GM21390 (cell line): ENCODE measurements around the gene STARD6.
"Not testable (repeated sequence)": the region's sequence is repeated elsewhere in the genome, so short reads cannot be mapped to it uniquely, and the experiment has no call there.

Experiments
- ATAC-seq: cut with Tn5 transposase; IDR thresholded peaks from one replicate; pipeline ENCODE4 v1.9.1; 2021; ENCODE audit not compliant: unreplicated experiment

STARD6 gene

GRCh38 chr18:54338230-54338629 is 19.4 kb downstream of the STARD6 start:
- ATAC-seq, result no peak

- ATAC-seq, result no peak
These were observed 22.0 kb downstream of the STARD6 start for GRCh38 chr18:54335638-54336173.

DNA sequence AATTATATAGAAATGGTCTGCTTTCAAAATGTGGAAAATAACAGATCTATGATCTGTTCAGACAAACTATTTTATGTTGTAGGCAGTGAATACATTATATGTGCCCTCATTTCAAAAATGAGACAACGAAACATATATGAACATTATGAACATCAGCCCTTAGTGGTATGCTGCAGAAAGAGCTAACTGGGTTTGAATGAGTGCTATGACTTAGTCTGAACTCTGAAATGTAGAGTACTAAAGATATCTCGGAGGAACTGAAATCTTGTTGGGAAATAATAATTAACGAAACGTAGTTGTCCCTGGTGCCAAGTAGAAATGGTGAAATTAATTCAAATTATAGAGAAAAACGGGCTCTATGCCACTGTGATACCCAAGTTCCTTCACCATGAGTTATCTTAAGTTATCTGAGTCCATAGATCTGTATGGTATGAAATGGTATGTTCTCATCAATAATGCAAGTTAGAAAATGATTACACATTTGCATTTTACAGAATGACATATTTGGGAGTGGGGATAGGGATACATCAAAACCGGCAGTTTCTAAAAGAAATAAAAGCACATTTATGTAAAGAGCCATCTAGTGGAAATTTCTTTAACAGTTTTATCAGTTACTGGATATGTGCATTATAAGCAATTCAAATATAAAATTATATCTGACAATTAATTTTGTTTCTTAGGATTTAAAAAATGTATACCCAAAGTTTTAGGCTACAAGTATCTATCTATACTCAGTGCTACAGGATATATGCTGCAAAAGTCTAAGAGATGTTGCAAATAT is 26.7 kb downstream of the STARD6 start:
- ATAC-seq, result no peak

DNA sequence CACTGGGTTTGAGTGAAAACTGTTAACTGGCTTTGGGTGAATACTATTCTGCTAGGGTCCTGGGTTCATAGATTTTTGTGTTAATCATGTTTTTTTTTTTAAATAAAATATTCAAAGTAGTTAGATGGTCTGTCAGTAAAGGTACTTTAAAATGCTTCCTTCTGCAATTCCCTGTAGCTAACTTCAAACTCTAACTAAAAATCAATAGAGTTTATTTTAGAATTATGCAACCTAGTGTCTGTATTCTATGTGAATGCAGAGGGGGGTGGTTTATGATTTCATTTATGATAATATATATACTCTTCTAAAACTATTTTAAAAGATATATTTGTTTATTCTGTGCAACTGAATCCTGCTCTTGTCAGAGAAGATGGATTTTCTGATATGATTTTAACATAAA is 27.9 kb downstream of the STARD6 start:
- ATAC-seq, result no peak

- no peak for ATAC-seq
These were observed 29.8 kb downstream of the STARD6 start for GRCh38 chr18:54327818-54328217.

DNA sequence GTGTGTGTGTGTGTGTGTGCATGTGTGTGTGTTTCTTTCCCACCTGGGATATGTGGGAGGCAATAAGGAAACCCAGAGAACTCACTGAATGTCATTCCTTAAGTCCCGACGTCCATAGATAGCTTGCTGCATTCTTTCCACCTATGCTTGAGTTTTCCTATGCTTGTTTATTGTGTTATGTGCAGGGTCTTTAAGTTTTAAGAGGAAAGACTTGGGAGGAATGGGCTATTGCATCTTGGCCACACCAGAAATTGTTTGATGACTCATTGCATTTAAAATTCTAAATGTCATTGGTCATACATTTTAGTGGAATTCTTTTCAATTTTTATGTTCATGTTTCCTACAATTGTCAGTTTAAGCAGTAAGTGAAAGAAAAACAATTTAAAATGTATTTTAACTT is 33.7 kb downstream of the STARD6 start:
- no peak for ATAC-seq

DNA sequence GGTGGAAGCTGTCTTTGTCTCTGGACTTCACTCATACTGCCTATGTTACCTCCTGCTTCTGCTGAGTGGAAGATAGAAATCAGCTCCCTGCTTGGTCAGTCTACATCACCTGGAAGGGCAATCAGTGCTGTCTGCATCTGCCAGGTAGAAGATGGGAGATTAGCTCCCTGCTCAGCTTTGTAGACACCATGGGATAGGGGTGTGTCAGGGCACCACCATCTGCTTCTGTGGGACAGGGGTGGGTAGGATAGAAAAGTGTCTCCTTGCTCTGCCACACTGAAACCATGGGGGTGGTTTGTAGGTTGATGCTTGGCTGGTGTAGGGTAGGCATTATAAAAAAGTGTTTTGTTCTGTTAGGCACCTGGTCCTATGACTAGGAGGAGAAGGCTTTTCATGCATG is 34.1 kb downstream of the STARD6 start:
- ATAC-seq, result no peak

DNA sequence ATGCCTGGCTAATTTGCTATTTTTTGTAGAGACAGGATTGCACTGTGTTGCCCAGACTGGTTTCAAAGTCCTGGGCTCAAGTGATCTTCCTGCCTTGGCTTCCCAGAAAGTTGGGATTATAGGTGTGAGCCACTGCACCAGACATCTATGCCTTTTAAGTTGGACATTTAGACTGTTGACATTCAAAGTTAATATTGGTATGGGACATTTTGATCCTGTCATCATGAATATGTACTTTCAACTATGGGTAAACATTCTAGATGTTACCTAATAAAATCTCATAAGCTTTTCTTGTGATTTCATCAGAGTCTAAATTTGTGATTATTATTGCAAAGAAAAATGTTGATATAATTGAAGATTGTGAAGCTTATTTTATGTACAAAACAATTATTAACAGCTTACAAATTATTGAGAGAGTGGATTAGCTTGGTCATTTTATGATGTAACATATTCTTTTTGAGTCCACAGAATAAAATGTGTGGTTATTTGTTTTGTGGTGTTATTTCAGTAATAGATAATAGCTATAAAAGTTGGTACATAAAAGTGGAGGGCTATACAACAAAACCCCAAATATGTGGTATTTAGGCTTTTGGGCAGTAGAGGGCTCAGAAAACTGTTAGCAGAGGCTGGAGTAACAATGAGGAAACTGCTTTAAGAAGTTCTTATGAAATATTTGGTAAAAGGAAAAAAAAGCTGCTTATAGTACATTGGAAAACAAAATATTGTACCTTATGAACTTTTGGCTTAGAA is 41.4 kb downstream of the STARD6 start:
- ATAC-seq, result no peak

- ATAC-seq, result not testable (repeated sequence)
These were observed 48.1 kb downstream of the STARD6 start for GRCh38 chr18:54309564-54309963.

- ATAC-seq, result no peak
These were observed 54.2 kb downstream of the STARD6 start for GRCh38 chr18:54303408-54303807.

GRCh38 chr18:54298991-54299390 is 58.7 kb downstream of the STARD6 start:
- not testable (repeated sequence) for ATAC-seq

GRCh38 chr18:54296062-54296461 is 61.6 kb downstream of the STARD6 start:
- ATAC-seq, result no peak

- no peak for ATAC-seq
These were observed 63.4 kb downstream of the STARD6 start for GRCh38 chr18:54294274-54294673.

DNA sequence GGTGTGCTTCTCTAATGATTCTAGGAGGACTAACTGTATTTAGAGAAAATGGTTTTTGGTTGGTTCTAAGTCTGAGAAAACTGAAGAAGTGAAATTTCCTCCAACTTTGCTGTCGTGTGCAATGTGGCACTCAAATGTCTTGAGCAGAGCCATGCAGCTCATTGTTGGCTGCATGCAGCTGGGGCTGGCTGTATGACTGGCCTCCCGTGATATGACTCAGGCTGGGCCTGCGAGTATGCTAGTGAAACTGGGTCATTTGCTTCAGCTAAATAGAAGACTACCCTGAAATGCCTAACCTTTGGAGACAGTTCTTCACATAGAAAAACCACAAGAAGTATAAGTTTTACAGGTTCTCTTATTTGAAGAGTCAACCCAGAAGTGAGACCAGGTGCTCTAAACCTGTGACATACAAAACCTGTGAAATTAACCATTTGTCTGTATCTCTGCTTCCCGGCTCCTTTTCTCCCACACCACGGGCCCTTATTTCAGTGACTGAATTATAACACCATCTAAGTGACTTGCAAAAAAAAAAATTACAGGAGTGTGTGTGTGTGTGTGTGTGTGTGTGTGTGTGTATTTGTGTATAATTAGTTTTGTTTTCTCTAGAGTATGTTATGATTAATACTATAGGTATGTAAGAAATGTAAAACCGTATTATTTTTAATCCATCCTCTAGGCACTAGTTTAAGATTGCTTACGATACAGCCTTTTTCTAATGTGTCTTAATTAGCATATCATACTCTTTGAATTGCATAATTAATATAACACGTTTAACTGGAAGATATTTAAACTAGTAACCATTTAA is 72.5 kb downstream of the STARD6 start:
- peak; percentile 100 for ATAC-seq

- ATAC-seq, result peak; percentile 29
These were observed 73.1 kb downstream of the STARD6 start for GRCh38 chr18:54284535-54284934.

- ATAC-seq, result no peak
These were observed 77.5 kb downstream of the STARD6 start for GRCh38 chr18:54280220-54280569.

DNA sequence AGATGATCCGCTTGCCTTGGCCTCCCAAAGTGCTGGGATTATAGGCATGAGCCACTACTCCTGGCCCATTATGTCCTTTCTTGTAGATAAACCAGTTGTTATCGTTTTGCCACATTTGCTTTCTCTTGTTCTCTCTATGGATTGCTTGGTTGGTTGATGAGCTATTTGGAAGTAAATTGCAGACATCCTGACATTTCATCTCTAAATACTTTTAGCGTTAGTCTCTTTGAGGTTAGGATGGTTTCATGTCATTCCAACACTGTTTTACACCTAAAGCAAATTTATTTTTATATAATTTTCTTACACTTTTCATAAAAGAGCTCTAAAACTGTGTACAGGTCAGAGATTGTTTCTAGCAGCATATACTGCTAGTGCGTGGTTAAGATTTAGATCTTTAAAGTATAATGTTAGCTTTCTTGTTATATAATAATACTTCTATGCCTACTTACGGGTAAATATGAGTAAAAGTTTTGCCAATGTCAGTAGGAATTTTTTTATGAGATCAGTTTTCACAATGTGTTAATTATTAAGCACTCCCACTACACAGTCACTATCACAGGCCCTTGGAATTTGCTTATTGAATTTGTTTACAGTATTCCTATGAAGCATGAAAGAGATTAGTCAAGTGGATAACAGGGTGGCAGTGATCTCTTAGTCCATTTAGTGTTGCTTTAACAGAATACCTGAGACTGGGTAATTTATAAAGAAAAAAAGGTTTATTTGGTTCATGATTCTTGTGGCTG is 78.0 kb downstream of the STARD6 start:
- ATAC-seq, result no peak

DNA sequence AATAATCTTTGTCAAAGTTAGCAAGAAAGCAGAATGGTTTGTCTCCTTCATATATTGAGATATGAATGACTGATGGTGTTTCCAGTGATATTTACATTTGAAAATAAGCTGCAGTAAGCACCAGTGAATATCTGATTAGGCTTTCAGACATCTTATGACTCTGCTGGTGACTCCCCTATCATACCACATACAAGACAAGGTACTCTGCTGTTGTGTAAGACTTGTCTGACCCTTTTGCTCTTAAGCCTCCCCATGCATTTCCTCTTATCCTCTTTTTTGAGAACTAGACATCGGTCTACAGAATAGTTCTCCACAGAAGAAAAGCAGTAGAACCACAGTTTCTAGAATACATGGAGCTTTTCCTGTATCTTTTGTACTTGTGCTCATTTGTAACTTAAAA is 79.0 kb downstream of the STARD6 start:
- no peak for ATAC-seq

- no peak for ATAC-seq
These were observed 79.8 kb downstream of the STARD6 start for GRCh38 chr18:54277899-54278298.
